GM12891 (cell line): ENCODE results near the gene SV2C.
"Not testable (repeated sequence)": the region's sequence is repeated elsewhere in the genome, so short reads cannot be mapped to it uniquely, and the experiment has no call there.

ENCODE experiments used
- DNase-seq: peaks from one replicate; pipeline ENCODE4 v3.0.0; 2011; ENCODE audit warnings: low spot score; ENCODE audit not compliant: insufficient read length
- FAIRE-seq: peaks from 2 replicates; lab custom pipeline; 2011; peaks lifted over from hg19 to GRCh38; lab: Jason Lieb, UNC
- PAX5 ChIP-seq: IDR thresholded peaks from 2 replicates; pipeline ENCODE4 v1.6.1; 2011; ENCODE audit warnings: low read length, moderate library complexity, mild to moderate bottlenecking; ENCODE audit not compliant: insufficient read depth, severe bottlenecking
- POLR2A ChIP-seq: IDR thresholded peaks from 2 replicates; pipeline ENCODE4 v1.6.1; 2011; ENCODE audit warnings: low read depth, low read length, control low read depth
- POLR2AphosphoS5 ChIP-seq: IDR thresholded peaks from 2 replicates; pipeline ENCODE4 v1.6.1; 2011; ENCODE audit warnings: low read depth, low read length, control low read depth
- POU2F2 ChIP-seq: IDR thresholded peaks from 2 replicates; pipeline ENCODE4 v1.6.1; 2011; ENCODE audit warnings: low read depth, mild to moderate bottlenecking, control low read depth, low read length, moderate library complexity
- SPI1 ChIP-seq: IDR thresholded peaks from 2 replicates; pipeline ENCODE4 v1.6.1; 2011; ENCODE audit warnings: low read depth, low read length, control low read depth
- TAF1 ChIP-seq: IDR thresholded peaks from 2 replicates; pipeline ENCODE4 v1.6.1; 2011; ENCODE audit warnings: low read depth, low read length, control low read depth

Gene SV2C

GRCh38 chr5:76221311-76221710 lies 138.1 kb downstream of the SV2C start:
- no peak for FAIRE-seq
- TF ChIP-seq POU2F2 (no peak), POLR2AphosphoS5 (no peak), TAF1 (no peak), PAX5 (no peak), SPI1 (no peak), POLR2A (no peak)
- no peak for DNase-seq

GRCh38 chr5:76222318-76222717 lies 139.1 kb downstream of the SV2C start:
- TF ChIP-seq PAX5 (no peak), TAF1 (no peak), POLR2AphosphoS5 (no peak), POU2F2 (no peak), POLR2A (no peak), SPI1 (no peak)
- FAIRE-seq: no peak
- DNase-seq: no peak

DNA sequence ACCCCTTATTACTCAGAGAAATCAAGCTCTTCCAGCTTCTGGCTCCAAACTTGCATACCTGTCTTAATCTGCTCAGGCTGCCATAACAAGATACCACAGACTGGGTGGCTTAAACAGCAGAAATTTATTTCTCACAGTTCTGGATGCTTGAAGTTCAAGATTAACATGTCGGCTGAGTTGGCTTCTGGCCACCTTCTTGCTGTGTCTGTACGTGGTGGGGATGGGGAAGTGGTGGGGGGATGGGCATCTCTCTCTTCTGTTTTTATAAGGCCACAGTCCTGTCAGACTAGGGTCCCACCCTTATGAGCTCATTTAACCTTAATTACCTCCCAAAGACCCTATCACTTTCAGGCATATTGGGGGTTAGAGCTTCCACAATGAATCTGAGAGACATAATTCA lies 140.5 kb downstream of the SV2C start:
- TF ChIP-seq TAF1: no peak
- TF ChIP-seq POLR2AphosphoS5: no peak
- DNase-seq (no peak), FAIRE-seq (no peak)

DNA sequence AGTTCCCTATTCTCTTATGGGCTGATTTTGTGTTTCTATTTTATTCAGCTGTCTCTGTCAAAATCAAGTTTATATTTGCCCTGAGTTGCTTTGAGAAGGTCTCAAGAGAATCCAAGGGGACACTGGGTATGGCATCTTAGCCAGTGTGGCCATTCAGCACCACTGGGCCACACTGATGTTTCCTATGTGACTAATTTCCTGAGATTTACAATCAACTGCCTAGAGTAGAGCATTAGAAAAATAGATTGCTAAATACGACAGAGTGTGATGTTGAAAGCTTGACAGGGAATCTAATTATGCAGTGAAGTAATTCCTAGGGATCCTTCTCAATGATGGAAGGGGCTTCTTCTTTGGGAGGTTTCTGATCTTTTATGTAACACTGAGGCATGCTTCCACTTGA lies 141.7 kb downstream of the SV2C start:
- TF ChIP-seq PAX5 (no peak), POU2F2 (no peak), TAF1 (no peak), POLR2A (no peak), POLR2AphosphoS5 (no peak)

DNA sequence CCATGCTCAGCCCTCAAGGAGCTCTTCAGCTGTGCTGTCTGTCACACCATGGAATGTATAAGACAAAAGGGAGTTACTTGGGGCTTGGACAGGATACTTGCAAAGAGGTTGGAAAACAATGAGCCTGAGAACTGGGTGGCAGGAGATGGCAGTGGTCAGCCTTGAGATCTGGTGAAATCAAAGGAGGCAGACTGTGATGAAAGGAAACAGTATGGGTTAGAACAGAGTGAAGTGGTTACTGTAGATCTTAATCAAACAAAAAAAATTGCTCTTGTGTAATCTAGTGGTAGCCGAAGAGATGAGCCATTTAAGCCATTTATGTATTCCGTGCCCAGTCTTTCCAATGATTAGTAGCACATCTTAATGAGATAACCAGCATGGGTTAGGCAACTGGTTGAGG lies 142.2 kb downstream of the SV2C start:
- DNase-seq (no peak), FAIRE-seq (no peak)
- TF ChIP-seq SPI1 (no peak), POLR2AphosphoS5 (no peak), POU2F2 (no peak), POLR2A (no peak), TAF1 (no peak), PAX5 (no peak)

More for the DNA sequence above, 141.7 kb downstream of the SV2C start:
- no peak for FAIRE-seq
- no peak for DNase-seq

DNA sequence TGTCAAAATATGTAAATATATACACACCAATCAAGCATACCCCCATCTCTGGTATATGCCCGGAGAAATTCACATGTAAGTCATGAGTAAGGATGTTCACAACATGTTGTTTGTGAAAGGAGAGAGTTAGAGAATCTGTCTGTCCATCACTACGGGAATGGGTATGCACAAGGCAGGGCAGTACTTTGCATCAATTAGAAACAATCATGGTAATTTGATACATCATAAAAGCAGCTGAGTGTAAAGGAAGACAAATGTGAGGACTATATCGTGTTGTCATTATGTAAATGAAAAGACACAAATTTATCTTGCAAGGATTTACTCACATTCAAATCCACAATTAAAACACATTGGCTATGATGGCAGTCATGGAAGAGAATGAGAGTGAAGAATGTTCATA lies 146.7 kb downstream of the SV2C start:
- FAIRE-seq (no peak), DNase-seq (no peak)
- TF ChIP-seq POLR2A (no peak), TAF1 (no peak), SPI1 (no peak), PAX5 (no peak), POLR2AphosphoS5 (no peak), POU2F2 (no peak)

DNA sequence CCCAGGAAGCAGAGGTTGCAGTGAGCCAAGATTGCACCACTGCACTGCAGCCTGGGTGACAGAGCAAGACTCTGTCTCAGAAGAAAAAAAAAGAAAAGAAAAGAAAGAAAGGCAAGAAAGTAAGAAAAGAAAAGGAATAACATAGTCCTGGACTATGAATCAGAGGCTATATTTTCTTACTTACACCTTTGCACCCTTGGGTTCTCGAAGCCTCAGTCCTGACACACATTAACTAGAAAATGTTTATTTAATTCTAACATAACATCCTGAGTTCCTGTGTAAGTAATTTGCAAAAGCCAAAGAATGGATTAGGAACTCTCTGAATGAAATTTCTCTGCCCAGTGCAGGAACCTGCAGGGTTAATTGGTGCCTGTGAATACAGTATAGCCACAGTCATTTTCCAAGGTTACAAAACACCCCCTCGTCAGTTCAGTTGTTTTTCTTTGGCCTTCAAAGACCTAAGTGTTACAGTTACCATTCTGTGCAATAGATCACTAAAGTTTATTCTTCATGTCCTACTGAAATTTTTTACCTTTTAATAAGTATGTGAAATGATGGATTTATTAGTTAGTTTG lies 147.6 kb downstream of the SV2C start:
- TF ChIP-seq POLR2A (no peak), POLR2AphosphoS5 (no peak), TAF1 (no peak), POU2F2 (no peak), PAX5 (no peak), SPI1 (no peak)
- no peak for FAIRE-seq
- no peak for DNase-seq

DNA sequence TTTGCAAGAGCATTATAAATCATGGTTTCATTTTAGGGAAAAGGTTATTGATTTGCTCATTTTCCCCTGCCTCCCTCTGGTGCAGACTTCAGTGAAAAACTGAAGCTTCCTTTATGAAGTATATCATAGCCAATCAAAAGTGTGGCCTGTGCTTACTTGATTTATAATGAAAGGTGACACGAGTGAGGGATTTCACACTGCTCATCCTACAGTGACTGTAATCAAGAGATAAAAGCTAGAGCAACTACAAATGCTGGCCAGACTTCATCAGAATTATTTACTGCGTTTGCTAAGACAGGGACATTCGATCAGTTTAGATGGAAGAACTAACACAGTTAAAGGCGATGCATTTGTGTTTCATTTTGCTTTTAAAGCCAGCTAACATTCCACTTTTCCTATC lies 151.5 kb downstream of the SV2C start:
- TF ChIP-seq SPI1: no peak
- no peak for TF ChIP-seq TAF1
- no peak for TF ChIP-seq POLR2A
- TF ChIP-seq PAX5: no peak
- TF ChIP-seq POLR2AphosphoS5: no peak
- no peak for TF ChIP-seq POU2F2
- DNase-seq (no peak), FAIRE-seq (no peak)

GRCh38 chr5:76236684-76237083 lies 153.5 kb downstream of the SV2C start:
- TF ChIP-seq TAF1: no peak
- FAIRE-seq (no peak), DNase-seq (no peak)

GRCh38 chr5:76240336-76240735 lies 157.2 kb downstream of the SV2C start:
- DNase-seq (no peak), FAIRE-seq (no peak)
- TF ChIP-seq POLR2A (no peak), PAX5 (no peak), POLR2AphosphoS5 (no peak), POU2F2 (no peak), TAF1 (no peak), SPI1 (no peak)

DNA sequence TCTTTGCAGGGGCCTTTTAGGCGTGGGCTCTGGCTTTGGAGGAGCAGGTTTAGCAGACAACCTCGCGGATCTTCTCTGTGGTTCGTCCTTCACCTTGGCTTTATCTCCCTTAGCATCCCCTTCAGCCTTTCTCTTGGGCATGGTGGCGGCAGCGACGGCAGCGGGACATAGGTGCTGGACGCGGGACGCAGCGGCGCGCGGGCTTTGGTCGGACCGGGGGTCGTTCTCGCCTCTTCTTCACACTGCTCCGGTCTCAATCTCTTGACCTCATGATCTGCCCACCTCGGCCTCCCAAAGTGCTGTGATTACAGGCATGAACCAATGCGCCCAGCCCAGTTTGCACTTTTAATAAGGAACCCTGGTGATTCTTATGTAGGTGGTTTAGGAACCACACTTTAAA lies 159.0 kb downstream of the SV2C start:
- not testable (repeated sequence) for DNase-seq, FAIRE-seq
